Activated naive CD4-positive, alpha-beta T cell treated with anti-CD3 and anti-CD28 coated beads, Interleukin-2, amount 50 U/mL, for 24 hours (primary cell): ENCODE measurements around the gene ARMC10.
"Not testable (repeated sequence)": the region's sequence is repeated elsewhere in the genome, so short reads cannot be mapped to it uniquely, and the experiment has no call there.

Experiments used
- H3K27ac Mint-ChIP-seq: one replicate; pipeline ENCODE4 v1.8.0; 2021; ENCODE audit warnings: mild to moderate bottlenecking, mixed read lengths
- H3K27me3 Mint-ChIP-seq: one replicate; pipeline ENCODE4 v1.8.0; 2021; ENCODE audit warnings: mixed read lengths
- H3K36me3 Mint-ChIP-seq: one replicate; pipeline ENCODE4 v1.8.0; 2021; ENCODE audit warnings: mixed read lengths
- H3K4me1 Mint-ChIP-seq: one replicate; pipeline ENCODE4 v1.8.0; 2021; ENCODE audit warnings: mixed read lengths
- H3K4me3 Mint-ChIP-seq: one replicate; pipeline ENCODE4 v1.8.0; 2021; ENCODE audit warnings: mild to moderate bottlenecking, mixed read lengths
- H3K9me3 Mint-ChIP-seq: one replicate; pipeline ENCODE4 v1.8.0; 2021; ENCODE audit warnings: mixed read lengths

ARMC10 gene

GRCh38 chr7:103074519-103075336 is at the start of gene ARMC10, which contains the start of gene FBXL13:
ARMC10 (plus strand) TSS chr7:103075140; CDS start chr7:103075273, 133 bp downstream.
FBXL13 (minus strand) TSS chr7:103074796.
- Mint-ChIP-seq H3K9me3 (no peaks in the 10 kb centered on the region), H3K4me3 (peak within 1 kb of the TSS; percentile 98), H3K4me1 (peaks cover 52% of the 10 kb centered on the region), H3K36me3 (peaks cover 6% of the 10 kb centered on the region), H3K27ac (peak within 1 kb of the TSS; percentile 97), H3K27me3 (no peaks in the 10 kb centered on the region)

- Mint-ChIP-seq H3K4me1 (no peaks in the 10 kb centered on the region), H3K9me3 (no peaks in the 10 kb centered on the region), H3K27me3 (no peaks in the 10 kb centered on the region), H3K27ac (no peak overlapping the region), H3K4me3 (no peak overlapping the region), H3K36me3 (peaks cover 5% of the 10 kb centered on the region)
These were observed 49.6 kb upstream of the ARMC10 start for GRCh38 chr7:103025341-103025740.

- H3K27me3 Mint-ChIP-seq: no peaks in the 10 kb centered on the region
- no peaks in the 10 kb centered on the region for H3K36me3 Mint-ChIP-seq
- H3K27ac Mint-ChIP-seq: no peak overlapping the region
- no peaks in the 10 kb centered on the region for H3K9me3 Mint-ChIP-seq
- H3K4me3 Mint-ChIP-seq: no peak overlapping the region
- H3K4me1 Mint-ChIP-seq: no peaks in the 10 kb centered on the region
These were observed 43.9 kb upstream of the ARMC10 start for GRCh38 chr7:103031024-103031423.

DNA sequence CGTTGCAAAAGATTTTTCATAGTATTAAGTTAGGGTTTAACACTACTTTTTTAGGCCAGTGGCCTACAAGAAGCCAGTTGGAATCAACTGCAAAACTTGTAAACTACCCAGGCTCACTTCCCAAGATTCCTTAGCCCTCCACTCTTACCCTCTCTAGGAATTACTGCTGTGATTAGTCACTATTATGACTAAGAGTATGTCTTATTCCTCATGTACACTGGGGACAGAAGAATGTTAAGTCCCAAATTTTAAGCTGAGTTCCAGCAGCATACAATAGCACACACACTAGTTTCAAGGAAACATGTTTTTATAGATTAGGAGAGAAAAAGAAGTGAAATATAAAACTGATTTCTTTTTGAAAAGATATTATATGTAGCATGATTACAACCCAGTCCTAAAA is 43.2 kb upstream of the ARMC10 start:
- Mint-ChIP-seq H3K4me1 (no peaks in the 10 kb centered on the region), H3K9me3 (no peaks in the 10 kb centered on the region), H3K27me3 (no peaks in the 10 kb centered on the region), H3K4me3 (no peak overlapping the region), H3K27ac (no peak overlapping the region), H3K36me3 (no peaks in the 10 kb centered on the region)

DNA sequence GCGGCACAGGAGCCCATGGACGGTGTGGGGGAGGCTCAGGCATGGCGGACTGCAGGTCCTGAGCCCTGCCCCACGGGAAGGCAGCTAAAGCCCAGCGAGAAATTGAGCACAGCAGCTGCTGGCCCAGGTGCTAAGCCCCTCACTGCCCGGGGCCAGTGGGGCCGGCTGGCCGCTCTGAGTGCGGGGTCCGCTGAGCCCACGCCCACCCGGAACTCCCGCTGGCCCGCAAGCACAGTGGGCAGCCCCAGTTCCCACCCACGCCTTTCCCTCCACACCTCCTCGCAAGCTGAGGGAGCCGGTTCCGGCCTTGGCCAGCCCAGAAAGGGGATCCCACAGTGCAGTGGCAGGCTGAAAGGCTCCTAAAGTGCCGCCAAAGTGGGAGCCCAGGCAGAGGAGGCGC is 40.6 kb upstream of the ARMC10 start:
- not testable (repeated sequence) for H3K27ac Mint-ChIP-seq

DNA sequence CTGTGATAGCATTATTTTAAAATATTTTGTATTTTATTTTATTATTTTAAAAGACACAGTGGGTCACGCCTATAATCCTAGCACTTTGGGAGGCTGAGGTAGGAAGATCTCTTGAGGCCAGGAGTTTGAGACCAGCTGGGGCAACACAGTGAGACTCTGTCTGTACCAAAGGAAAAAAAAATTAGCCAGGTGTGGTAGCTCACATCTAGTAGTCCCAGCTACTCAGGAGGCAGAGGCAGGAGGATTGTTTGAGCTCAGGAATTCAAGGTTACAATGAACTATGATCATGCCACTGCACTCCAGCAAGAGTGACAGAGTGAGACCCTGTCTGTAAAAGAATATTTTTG is 37.5 kb upstream of the ARMC10 start:
- Mint-ChIP-seq H3K4me3 (no peak overlapping the region), H3K27me3 (no peaks in the 10 kb centered on the region), H3K9me3 (no peaks in the 10 kb centered on the region), H3K36me3 (no peaks in the 10 kb centered on the region), H3K4me1 (no peaks in the 10 kb centered on the region), H3K27ac (no peak overlapping the region)

More for the DNA sequence above, 40.6 kb upstream of the ARMC10 start:
- not testable (repeated sequence) for H3K9me3 Mint-ChIP-seq, H3K27me3 Mint-ChIP-seq, H3K36me3 Mint-ChIP-seq, H3K4me3 Mint-ChIP-seq, H3K4me1 Mint-ChIP-seq

DNA sequence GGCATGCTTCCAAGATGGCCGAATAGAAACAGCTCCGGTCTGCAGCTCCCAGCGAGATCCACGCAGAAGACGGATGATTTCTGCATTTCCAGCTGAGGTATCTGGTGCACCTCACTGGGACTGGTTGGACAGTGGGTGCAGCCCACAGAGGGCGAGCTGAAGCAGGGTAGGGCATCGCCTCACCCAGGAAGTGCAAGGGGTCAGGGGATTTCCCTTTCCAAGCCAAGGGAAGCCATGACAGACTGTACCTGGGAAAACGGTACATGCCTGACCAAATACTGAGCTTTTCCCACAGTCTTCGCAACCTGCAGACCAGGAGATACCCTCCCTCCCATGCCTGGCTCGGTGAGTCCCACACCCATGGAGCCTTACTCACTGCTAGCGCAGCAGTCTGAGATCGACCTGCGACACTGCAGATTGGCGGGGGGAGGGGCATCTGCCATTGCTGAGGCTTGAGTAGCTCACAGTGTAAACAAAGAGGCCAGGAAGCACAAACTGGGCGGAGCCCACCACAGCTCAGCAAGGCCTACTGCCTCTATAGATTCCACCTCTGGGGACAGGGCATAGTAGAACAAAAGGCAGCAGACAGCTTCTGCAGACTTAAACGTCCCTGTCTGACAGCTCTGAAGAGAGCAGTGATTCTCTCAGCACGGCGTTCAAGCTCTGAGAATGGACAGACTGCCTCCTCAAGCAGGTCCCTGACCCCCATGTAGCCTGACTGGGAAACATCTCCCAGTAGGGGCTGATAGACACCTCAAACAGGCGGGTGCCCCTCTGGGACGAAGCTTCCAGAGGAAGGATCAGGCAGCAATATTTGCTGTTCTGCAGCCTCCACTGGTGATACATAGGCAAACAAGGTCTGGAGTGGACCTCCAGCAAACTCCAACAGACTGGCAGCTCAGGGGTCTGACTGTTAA is 36.9 kb upstream of the ARMC10 start:
- not testable (repeated sequence) for H3K4me3 Mint-ChIP-seq, H3K9me3 Mint-ChIP-seq, H3K4me1 Mint-ChIP-seq, H3K27ac Mint-ChIP-seq, H3K27me3 Mint-ChIP-seq, H3K36me3 Mint-ChIP-seq

DNA sequence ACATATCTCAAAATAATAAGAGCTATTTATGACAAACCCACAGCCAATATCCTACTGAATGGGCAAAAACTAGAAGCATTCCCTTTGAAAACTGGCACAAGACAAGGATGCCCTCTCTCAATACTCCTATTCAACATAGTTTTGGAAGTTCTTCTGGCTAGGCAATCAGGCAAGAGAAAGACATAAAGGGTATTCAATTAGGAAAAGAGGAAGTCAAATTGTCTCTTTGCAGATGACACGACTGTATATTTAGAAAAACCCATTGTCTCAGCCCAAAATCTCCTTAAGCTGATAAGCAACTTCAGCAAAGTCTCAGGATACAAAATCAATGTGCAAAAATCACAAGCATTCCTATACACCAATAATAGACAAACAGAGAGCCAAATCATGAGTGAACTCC is 33.1 kb upstream of the ARMC10 start:
- not testable (repeated sequence) for H3K4me3 Mint-ChIP-seq, H3K27ac Mint-ChIP-seq, H3K27me3 Mint-ChIP-seq, H3K4me1 Mint-ChIP-seq, H3K9me3 Mint-ChIP-seq, H3K36me3 Mint-ChIP-seq

DNA sequence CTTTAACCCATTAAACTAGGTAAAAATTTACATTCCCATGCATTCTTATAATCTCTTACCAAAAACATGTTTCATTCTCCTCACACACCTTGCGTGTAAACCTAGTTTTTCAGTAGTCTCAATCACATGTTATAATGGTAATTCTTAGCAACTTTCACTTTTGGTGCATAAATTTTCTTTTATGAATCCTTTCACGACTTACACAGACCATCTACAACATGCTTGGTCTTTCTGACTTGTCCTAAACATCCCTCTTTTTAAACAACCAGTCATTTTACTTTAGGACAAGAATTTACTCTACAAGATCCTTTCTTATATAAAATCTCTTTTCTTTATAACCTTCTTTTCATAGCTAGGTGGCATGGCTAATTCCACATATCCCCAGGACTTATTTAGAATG is 26.1 kb upstream of the ARMC10 start:
- Mint-ChIP-seq H3K4me3 (no peak overlapping the region), H3K27me3 (no peaks in the 10 kb centered on the region), H3K4me1 (no peaks in the 10 kb centered on the region), H3K9me3 (peaks cover 6% of the 10 kb centered on the region), H3K36me3 (peaks cover 5% of the 10 kb centered on the region), H3K27ac (no peak overlapping the region)

DNA sequence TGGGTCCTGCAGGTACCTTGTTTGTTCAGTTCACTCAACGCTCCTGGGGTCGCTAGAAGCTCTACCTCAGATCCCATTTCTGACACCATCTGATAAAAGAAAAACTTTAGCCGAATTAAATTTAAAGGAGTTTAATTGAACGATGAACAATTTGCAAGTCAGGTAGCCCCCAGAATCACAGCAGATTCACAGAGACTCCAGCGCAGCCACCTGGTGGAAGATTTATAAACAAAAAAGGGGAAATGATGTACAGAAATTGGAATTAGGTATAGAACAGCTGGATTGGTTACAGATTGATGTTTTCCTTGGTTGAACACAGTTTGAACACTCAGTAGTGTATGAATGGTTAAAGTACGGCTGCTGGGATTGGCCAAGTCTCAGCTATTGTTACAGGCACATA is 23.4 kb upstream of the ARMC10 start:
- Mint-ChIP-seq H3K9me3 (peaks cover 6% of the 10 kb centered on the region), H3K27ac (no peak overlapping the region), H3K27me3 (no peaks in the 10 kb centered on the region), H3K36me3 (peaks cover 5% of the 10 kb centered on the region), H3K4me3 (no peak overlapping the region), H3K4me1 (no peaks in the 10 kb centered on the region)

DNA sequence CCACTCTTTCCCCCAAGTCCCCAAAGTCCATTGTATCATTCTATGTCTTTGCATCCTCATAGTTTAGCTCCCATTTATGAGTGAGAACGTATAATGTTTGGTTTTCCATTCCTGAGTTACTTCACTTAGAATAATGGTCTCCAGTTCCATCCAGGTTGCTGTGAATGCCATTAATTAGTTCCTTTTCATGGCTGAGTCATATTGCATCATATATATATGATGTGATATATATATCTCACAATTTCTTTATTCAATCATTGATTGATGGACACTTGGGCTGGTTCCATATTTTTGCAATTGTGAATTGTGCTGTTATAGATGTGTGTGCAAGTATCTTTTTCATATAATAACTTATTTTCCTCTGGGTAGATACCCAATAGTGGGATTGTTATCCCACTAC is 18.9 kb upstream of the ARMC10 start:
- not testable (repeated sequence) for H3K27me3 Mint-ChIP-seq, H3K27ac Mint-ChIP-seq, H3K36me3 Mint-ChIP-seq, H3K4me1 Mint-ChIP-seq, H3K9me3 Mint-ChIP-seq, H3K4me3 Mint-ChIP-seq

DNA sequence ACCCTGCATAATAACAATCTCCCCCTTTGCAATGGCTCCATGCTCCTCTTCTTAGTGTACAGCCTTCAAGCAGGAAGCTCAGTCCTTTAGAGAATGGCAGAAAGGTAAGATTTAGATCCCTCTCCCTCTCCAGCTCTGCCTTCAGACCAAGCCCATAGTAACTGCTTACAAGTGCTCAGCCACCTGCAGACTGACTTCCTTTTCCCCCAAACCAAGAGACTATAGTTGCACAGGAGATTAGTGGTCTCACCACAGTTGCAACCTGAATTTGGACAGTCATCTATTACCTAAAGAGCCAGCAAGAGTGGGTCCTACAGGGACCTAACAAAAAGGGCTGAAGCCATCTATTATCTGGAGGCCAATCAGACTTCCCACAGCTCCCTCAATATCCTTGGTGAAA is 16.8 kb upstream of the ARMC10 start:
- no peak overlapping the region for H3K4me3 Mint-ChIP-seq
- H3K27me3 Mint-ChIP-seq: no peaks in the 10 kb centered on the region
- H3K4me1 Mint-ChIP-seq: no peaks in the 10 kb centered on the region
- no peak overlapping the region for H3K27ac Mint-ChIP-seq
- no peaks in the 10 kb centered on the region for H3K9me3 Mint-ChIP-seq
- no peaks in the 10 kb centered on the region for H3K36me3 Mint-ChIP-seq

GRCh38 chr7:103059471-103059870 is 15.5 kb upstream of the ARMC10 start:
- H3K9me3 Mint-ChIP-seq: no peaks in the 10 kb centered on the region
- no peaks in the 10 kb centered on the region for H3K4me1 Mint-ChIP-seq
- no peak overlapping the region for H3K4me3 Mint-ChIP-seq
- no peaks in the 10 kb centered on the region for H3K36me3 Mint-ChIP-seq
- no peaks in the 10 kb centered on the region for H3K27me3 Mint-ChIP-seq
- H3K27ac Mint-ChIP-seq: no peak overlapping the region

DNA sequence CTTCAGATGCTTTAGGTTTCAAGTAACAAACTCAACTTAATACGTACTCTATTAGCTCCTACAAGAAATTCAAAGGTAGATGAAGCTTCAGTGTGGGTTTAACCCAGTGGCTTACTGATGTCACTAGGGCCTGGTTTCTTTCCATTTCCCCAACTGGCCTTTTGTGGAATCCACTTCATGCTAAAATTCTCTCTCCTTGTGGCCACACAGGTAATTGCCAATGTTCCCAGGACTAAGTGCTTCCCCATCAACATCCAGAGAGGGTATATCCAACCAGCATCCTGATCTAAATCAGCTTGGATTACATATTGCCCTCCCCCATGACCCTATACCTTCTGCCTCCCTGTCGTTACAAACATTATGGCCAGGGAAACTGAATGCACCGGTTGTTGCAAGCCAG is 11.0 kb upstream of the ARMC10 start:
- Mint-ChIP-seq H3K4me1 (no peaks in the 10 kb centered on the region), H3K36me3 (peaks cover 1% of the 10 kb centered on the region), H3K9me3 (no peaks in the 10 kb centered on the region), H3K4me3 (no peak overlapping the region), H3K27ac (no peak overlapping the region), H3K27me3 (no peaks in the 10 kb centered on the region)

DNA sequence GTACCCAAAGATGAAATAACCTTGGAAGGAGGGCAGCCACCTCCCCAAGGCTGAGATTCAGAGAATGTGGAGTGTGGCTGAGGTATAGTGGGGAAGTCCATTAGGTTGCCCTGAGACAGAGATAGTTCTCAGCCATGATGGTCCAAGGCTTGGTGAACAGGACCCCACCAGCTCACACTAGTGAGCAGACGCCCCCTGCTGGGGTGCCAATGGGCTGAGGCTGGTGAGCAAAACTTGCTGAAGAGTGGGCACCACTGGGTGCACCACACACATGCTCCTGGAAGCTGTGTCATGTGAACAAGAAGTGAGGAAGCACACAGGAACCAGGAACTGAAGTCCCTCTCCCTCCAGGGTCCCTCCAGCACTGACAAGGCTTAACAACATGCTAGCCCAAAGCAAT is 9.3 kb upstream of the ARMC10 start:
- H3K4me3 Mint-ChIP-seq: no peak overlapping the region
- H3K27me3 Mint-ChIP-seq: no peaks in the 10 kb centered on the region
- no peaks in the 10 kb centered on the region for H3K4me1 Mint-ChIP-seq
- H3K27ac Mint-ChIP-seq: no peak overlapping the region
- no peaks in the 10 kb centered on the region for H3K9me3 Mint-ChIP-seq
- peaks cover 1% of the 10 kb centered on the region for H3K36me3 Mint-ChIP-seq
